Activated CD4-positive, alpha-beta T cell treated with anti-CD3 and anti-CD28 coated beads, Interleukin-2, amount 50 U/mL, for 48 hours (primary cell): ENCODE measurements around the gene IP6K3.

Experiments used
- DNase-seq, 2 experiments: peaks; one replicate each; pipeline ENCODE4 v3.0.0-alpha.2; 2020

Gene IP6K3

GRCh38 chr6:33686225-33686924, 60.3 kb downstream of the IP6K3 start:
- no peak for DNase-seq

GRCh38 chr6:33685411-33686224, 61.1 kb downstream of the IP6K3 start:
- DNase-seq, result no peak

- DNase-seq, result no peak
Measured at GRCh38 chr6:33684983-33685382, 61.7 kb downstream of the IP6K3 start.

GRCh38 chr6:33684428-33684896, 62.2 kb downstream of the IP6K3 start:
- no peak for DNase-seq

- DNase-seq, result no peak
Measured at GRCh38 chr6:33683576-33684427, 62.9 kb downstream of the IP6K3 start.

- DNase-seq, result peak; percentile 48 to 60
Measured at GRCh38 chr6:33683051-33683571, 63.6 kb downstream of the IP6K3 start.

- no peak for DNase-seq
Measured at GRCh38 chr6:33682341-33682740, 64.4 kb downstream of the IP6K3 start.

GRCh38 chr6:33679761-33680160, 66.9 kb downstream of the IP6K3 start:
- DNase-seq, result no peak

- no peak for DNase-seq
Measured at GRCh38 chr6:33678932-33679490, 67.7 kb downstream of the IP6K3 start.

- no peak for DNase-seq
Measured at GRCh38 chr6:33678233-33678931, 68.3 kb downstream of the IP6K3 start.

GRCh38 chr6:33677689-33678088, 69.0 kb downstream of the IP6K3 start:
- DNase-seq, result no peak

GRCh38 chr6:33677143-33677660, 69.5 kb downstream of the IP6K3 start:
- DNase-seq, result no peak

- no peak for DNase-seq
Measured at GRCh38 chr6:33676416-33677142, 70.1 kb downstream of the IP6K3 start.

GRCh38 chr6:33675968-33676367, 70.7 kb downstream of the IP6K3 start:
- DNase-seq, result no peak

GRCh38 chr6:33673851-33674250, 72.9 kb downstream of the IP6K3 start:
- no peak for DNase-seq

GRCh38 chr6:33672808-33673207, 73.9 kb downstream of the IP6K3 start:
- DNase-seq, result no peak

- no peak for DNase-seq
Measured at GRCh38 chr6:33671744-33672072, 75.0 kb downstream of the IP6K3 start.
